AG04450 (cell line): ENCODE data around the gene IFNL3. TPM values are rescaled to one million over a fixed set of nuclear protein-coding genes. Genes with fewer than 3 reads are reported as not detected.

Experiments used
- CTCF ChIA-PET: fragments of 300-600, 350-600 bp; formaldehyde crosslinking; extraction: SDS; loops from one replicate; lab custom pipeline; 2022; ENCODE audit warnings: antibody characterized with exemption, inconsistent platforms; lab: Charles Lee
- POLR2A ChIA-PET: fragments of 350-600 bp; formaldehyde crosslinking; extraction: SDS; loops from one replicate; lab custom pipeline; 2021; ENCODE audit warnings: antibody characterized with exemption, inconsistent platforms; lab: Yijun Ruan, JAX
- DNase-seq: peaks from one replicate; pipeline ENCODE4 v3.0.0-alpha.2; 2011; ENCODE audit warnings: low read depth, low spot score
- H3K27ac ChIP-seq: one replicate; pipeline ENCODE4 v1.5.1; 2012; ENCODE audit warnings: low read depth, low read length, control low read depth
- H3K27me3 ChIP-seq: one replicate; pipeline ENCODE4 v1.6.0; 2012; ENCODE audit warnings: low read length; ENCODE audit not compliant: control insufficient read depth, insufficient read depth
- H3K4me3 ChIP-seq: 2 replicates; pipeline ENCODE4 v1.5.1; 2011; ENCODE audit warnings: mild to moderate bottlenecking, low read depth, low read length, control low read depth
- H3K9me3 ChIP-seq: 2 replicates; pipeline ENCODE4 v1.5.1; 2012; ENCODE audit warnings: low read length; ENCODE audit not compliant: control insufficient read depth, insufficient read depth
- polyA plus RNA-seq: library from polyadenylated mRNA; depleted of rRNA; stranded (reverse); fragments of >200 nt; gene quantifications from 2 replicates; pipeline ENCODE4 v1.2.3, GENCODE V29; 2011; rRNA removed
- TF ChIP-seq, protein P1 (sequence below): IDR thresholded peaks from 2 replicates; pipeline ENCODE4 v1.5.1; 2011; ENCODE audit warnings: low read depth, low read length, control low read depth, inconsistent platforms

The IFNL3 gene
- polyA plus RNA-seq, 1 experiment = not detected

DNA sequence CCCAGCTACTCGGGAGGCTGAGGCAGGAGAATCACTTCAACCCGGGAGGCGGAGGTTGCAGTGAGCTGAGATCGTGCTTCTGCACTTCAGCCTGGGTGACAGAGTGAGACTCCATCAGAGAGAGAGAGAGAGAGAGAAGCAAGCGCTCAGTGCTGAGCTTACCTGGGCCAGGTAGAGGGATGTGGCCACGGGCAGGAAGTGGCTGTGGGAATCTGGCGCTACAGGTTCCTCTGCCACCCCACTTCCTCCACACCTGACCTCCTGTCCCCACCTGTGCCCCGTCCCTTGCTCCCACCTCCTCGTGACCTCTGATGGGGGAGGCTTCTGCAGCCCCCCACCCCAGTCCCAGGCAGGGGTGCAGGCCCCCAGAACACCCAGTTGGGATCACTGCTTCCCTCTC is 49.1 kb downstream of the IFNL3 start:
- TF ChIP-seq, protein P1, sequence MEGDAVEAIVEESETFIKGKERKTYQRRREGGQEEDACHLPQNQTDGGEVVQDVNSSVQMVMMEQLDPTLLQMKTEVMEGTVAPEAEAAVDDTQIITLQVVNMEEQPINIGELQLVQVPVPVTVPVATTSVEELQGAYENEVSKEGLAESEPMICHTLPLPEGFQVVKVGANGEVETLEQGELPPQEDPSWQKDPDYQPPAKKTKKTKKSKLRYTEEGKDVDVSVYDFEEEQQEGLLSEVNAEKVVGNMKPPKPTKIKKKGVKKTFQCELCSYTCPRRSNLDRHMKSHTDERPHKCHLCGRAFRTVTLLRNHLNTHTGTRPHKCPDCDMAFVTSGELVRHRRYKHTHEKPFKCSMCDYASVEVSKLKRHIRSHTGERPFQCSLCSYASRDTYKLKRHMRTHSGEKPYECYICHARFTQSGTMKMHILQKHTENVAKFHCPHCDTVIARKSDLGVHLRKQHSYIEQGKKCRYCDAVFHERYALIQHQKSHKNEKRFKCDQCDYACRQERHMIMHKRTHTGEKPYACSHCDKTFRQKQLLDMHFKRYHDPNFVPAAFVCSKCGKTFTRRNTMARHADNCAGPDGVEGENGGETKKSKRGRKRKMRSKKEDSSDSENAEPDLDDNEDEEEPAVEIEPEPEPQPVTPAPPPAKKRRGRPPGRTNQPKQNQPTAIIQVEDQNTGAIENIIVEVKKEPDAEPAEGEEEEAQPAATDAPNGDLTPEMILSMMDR = no peak
- H3K27me3 ChIP-seq = peaks cover 45% of the 10 kb centered on the region
- no peaks in the 10 kb centered on the region; the same call in 1 of the 2 replicates for H3K9me3 ChIP-seq
- H3K27ac ChIP-seq = no peak overlapping the region
- no peak overlapping the region for H3K4me3 ChIP-seq
- POLR2A ChIA-PET = interaction anchor here (0.6 kb wide), 3 partner anchors 43 to 808 kb away, joined by 3 to 4 read pairs (median 4); no protein-coding TSS in a partner anchor
- DNase-seq = no peak
- CTCF ChIA-PET = no interaction called here

DNA sequence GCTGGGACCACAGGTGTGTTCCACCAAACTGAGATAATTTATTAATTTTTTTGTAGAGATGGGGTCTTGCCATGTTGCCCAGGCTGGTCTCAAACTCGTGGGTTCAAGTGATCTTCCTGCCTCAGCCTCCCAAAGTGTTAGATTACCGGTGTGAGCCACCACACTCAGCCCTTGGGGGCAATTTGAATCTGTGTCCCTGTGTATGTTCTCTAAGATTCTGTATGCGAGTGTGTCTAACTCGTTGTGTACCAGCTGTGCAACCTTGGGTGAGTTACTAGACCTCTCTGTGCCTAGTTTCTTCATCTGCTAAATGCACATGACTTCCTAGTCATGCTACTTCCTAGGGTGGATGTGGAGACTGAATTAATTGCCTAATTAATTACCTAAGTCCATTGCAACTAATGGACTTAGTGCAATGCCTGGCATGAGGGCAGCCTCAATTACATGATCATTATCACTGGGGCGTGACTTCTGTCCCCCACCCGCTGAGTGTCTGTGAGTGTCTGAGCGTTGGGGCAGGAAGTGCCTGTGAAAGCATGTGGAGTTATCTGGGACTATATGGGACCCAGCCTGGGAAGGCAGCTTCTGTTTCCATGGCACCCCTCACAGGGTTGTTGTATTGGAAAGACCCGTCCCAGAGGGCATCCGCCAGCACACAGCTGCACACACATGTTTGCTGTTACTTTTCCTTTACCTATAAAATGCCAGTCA is 49.8 kb downstream of the IFNL3 start:
- no peaks in the 10 kb centered on the region; the same call in 1 of the 2 replicates for H3K9me3 ChIP-seq
- H3K4me3 ChIP-seq = no peak overlapping the region
- H3K27ac ChIP-seq = peak overlapping the region; percentile 21
- peaks cover 42% of the 10 kb centered on the region for H3K27me3 ChIP-seq
- ChIA-PET POLR2A (interaction anchor here (0.6 kb wide), 3 partner anchors 42 to 807 kb away, joined by 3 to 4 read pairs (median 4); no protein-coding TSS in a partner anchor), CTCF (no interaction called here)
- no peak for DNase-seq
- TF ChIP-seq, protein P1 = no peak

DNA sequence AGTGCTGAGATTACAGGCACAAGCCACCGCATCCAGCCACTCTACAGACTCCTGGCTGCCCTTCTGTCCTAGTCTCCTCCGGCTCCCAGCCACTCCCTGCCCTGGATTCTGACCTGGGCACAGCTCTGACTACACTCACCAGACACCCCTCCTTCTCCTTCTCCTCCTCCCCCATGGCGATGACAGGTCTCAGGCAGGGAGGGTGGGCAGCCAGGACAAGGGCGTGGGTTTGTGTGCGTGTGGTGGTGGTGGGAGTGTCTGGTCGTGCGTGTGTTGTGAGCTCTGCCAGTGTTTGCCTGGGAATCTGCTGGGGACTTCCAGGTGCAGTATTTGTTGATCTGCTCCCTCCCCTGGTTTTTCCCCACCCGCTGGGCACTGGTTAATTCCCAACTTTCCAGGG is 51.0 kb downstream of the IFNL3 start:
- no peaks in the 10 kb centered on the region for H3K9me3 ChIP-seq
- no peak for DNase-seq
- H3K4me3 ChIP-seq = no peak overlapping the region
- no peak overlapping the region for H3K27ac ChIP-seq
- ChIA-PET POLR2A (no interaction called here), CTCF (interaction anchor here (0.6 to 0.8 kb wide), 2 partner anchors 11 to 162 kb away, joined by 3 to 4 read pairs; partner anchors contain the start of genes FBXO27 and SYCN)
- TF ChIP-seq, protein P1 = no peak
- H3K27me3 ChIP-seq = peaks cover 39% of the 10 kb centered on the region

Other genes starting within 250 kb of the IFNL3 start
- gene FBXO27, start 212.5 kb downstream of the IFNL3 start, polyA plus RNA-seq = 2.0 and 2.4 TPM in 2 replicates
- not detected in 2 replicates for gene ACP7, start 160.6 kb downstream of the IFNL3 start, polyA plus RNA-seq
- 10.4 and 12.4 TPM in 2 replicates for gene PAK4, start 119.2 kb downstream of the IFNL3 start, polyA plus RNA-seq
- not detected in 2 replicates for gene NCCRP1, start 48.0 kb downstream of the IFNL3 start, polyA plus RNA-seq
- gene SYCN, start 40.7 kb downstream of the IFNL3 start, polyA plus RNA-seq = not detected in 2 replicates
- not detected in 2 replicates for gene IFNL4, start 3.9 kb upstream of the IFNL3 start, polyA plus RNA-seq
- not detected in 2 replicates for gene IFNL2, start 23.4 kb upstream of the IFNL3 start, polyA plus RNA-seq
- gene IFNL1, start 51.4 kb upstream of the IFNL3 start, polyA plus RNA-seq = not detected in 2 replicates
- gene LRFN1, start 75.9 kb upstream of the IFNL3 start, polyA plus RNA-seq = 0.15 and 0.16 TPM in 2 replicates
- gene GMFG, start 91.0 kb upstream of the IFNL3 start, polyA plus RNA-seq = 0.17 and 0.26 TPM in 2 replicates
- 33.4 and 47.3 TPM in 2 replicates for gene SAMD4B, start 97.4 kb upstream of the IFNL3 start, polyA plus RNA-seq
- 51.9 and 60.5 TPM in 2 replicates for gene PAF1, start 146.1 kb upstream of the IFNL3 start, polyA plus RNA-seq
- gene MED29, start 146.4 kb upstream of the IFNL3 start, polyA plus RNA-seq = 28.0 and 29.9 TPM in 2 replicates
- gene ZFP36, start 161.8 kb upstream of the IFNL3 start, polyA plus RNA-seq = 4.1 and 8.3 TPM in 2 replicates
- gene PLEKHG2, start 167.7 kb upstream of the IFNL3 start, polyA plus RNA-seq = 12.3 and 19.1 TPM in 2 replicates
- gene RPS16, start 190.9 kb upstream of the IFNL3 start, polyA plus RNA-seq = 1,488 and 2,094 TPM in 2 replicates
- 75.3 and 78.0 TPM in 2 replicates for gene SUPT5H, start 200.6 kb upstream of the IFNL3 start, polyA plus RNA-seq
- gene TIMM50, start 235.8 kb upstream of the IFNL3 start, polyA plus RNA-seq = 58.9 and 75.0 TPM in 2 replicates